Renal cortical epithelial cell (primary cell): Measurements from ENCODE around the gene MARCHF9. TPM values are rescaled to one million over a fixed set of nuclear protein-coding genes. Genes with fewer than 3 reads are reported as not detected.

Experiments used
- DNase-seq: peaks from one replicate; pipeline ENCODE4 v3.0.0-alpha.2; 2011; ENCODE audit warnings: low read depth
- total RNA-seq: library from RNA; depleted of rRNA; stranded (reverse); fragments of >200 nt; gene quantifications from 2 replicates; pipeline ENCODE4 v1.2.3, GENCODE V29; 2014

MARCHF9 gene
- total RNA-seq, 1 donor from 2014 or later = 8.5 TPM

GRCh38 chr12:57753756-57754337, 1.1 kb upstream of the MARCHF9 start:
- DNase-seq = no peak

DNA sequence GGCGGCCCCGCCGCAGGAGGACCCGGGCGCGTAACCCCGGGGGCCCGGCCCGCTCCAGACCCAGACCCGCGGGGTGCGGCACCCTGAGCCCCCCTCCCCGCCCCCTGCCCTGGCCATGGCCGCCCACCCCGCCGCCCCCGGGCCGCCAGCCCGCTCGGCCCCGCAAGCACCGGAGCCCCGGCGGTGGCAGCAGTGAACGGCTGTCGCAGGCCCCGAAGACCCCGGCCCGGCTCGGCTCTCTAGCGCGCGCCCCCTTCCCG, 221 bp downstream of the MARCHF9 start:
- DNase-seq = no peak

DNA sequence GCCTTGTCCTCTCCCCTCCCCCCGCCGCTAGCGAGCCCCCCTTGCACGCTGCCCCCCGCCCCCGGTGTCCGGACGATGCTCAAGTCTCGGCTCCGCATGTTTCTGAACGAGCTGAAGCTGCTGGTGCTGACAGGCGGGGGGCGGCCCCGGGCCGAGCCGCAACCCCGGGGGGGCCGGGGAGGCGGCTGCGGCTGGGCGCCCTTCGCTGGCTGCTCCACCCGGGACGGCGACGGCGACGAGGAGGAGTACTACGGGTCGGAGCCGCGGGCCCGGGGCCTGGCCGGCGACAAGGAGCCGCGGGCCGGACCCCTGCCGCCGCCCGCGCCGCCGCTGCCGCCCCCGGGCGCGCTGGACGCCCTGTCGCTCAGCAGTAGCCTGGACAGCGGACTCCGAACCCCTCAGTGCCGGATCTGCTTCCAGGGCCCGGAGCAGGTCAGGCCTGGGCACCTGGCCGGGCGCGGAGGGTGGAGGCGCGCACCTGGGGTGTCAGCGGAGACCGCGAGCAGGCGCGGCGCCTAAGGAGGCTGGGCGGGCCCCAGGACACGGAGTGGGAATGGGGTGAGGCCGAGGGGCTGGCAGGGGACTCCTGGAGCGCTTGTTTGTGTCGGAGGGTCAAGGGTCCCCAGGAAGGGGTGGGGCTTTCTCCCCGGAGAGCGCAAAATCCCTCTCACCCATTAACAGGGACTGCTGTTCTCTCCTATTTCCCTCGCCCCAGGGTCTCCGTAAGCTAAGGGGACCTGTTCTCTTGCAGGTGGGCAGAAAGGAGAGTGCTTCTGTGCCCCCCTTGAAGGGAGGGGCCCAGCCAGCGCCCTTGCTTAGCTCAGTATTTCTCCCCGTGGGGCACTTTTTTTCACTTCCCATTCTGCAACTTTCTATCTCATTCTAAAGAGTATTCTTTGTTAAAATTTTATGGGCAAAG, 810 bp downstream of the MARCHF9 start:
- no peak for DNase-seq

DNA sequence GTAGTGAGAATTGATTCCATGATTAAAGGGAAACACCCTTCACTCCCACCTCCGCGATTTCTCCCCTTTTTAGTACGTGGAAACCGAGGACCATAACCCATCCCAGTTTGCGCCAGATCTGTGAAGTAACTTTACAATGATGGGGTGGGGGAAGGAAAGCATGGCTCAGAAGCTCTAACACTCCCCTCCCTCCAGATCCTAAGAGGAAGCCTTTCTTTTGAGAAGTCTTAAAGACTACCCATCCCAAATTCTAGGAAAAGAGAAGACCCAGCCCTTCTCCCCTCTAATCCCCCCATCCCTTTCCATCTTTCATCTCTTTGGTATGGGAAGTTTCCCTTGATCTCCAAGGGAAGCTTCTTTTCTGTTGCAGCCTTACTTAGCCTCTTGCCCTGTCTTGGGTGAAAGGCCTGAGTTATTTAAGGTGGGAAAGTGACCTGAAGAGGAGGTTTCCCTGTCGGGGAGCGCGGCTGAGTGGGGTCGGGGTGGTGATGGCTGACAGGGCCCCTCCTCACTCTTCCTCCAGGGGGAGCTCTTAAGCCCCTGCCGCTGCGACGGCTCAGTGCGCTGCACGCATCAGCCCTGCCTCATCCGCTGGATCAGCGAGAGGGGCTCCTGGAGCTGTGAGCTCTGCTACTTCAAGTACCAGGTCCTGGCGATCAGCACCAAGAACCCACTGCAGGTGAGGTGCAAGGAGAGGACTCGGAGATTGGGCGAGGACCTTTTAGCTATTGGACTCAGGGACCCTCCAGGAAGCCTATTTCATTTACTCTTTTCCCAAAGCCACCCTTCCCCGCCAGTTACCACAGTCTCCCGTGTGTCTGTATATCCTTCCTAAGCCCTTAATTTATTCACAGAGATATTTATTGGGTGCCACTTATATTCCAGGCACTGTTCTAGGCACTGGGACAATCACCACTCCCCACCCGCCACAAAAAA, 1.8 kb downstream of the MARCHF9 start:
- DNase-seq = no peak

DNA sequence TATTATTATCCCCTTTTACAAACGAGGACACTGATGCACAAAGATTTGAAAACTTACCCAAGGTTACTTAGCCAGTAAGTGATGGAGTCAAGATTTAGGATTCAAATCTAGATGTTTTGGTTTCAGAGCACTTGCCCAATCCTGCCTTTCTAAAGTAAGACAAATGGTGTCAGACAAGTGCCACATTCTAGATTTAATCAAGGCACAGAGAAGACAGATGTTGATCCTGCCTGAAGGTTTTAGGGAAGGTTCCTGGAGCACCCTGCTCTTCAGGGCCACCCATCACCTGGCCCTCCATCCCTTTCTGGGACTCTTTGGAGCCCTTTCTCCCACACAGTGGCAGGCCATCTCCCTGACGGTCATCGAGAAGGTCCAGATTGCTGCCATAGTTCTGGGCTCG, 2.9 kb downstream of the MARCHF9 start:
- DNase-seq = no peak

GRCh38 chr12:57758552-57759359, 3.9 kb downstream of the MARCHF9 start:
- DNase-seq = no peak

DNA sequence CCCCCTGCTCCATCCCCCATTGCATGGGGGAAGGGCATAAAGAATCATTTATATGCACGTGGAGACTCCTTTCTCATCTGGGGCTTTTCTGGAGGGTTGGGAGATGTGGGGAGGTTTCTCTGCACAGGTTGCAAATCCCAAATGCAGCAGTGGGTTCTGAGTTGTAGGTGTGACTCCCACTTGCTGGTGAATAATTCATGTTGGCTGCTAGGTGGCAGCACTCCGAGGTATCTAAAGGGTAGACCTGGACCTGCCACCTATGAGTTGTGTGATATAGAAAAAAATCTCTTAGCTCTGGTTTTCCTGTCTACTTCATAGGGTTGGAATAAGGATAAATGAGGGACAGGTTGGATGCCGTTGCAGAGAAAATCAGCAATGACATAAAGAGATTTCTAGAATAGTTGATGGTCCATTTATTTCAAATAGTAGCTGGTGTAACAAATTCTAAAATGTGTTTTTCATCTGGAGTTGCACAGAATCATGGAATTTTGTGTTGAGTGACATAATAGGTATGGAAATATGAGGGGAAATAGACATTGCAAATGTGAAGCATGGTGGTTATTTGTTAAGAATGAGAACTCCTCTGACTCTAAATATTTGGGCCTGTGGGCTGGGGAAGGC, 4.6 kb downstream of the MARCHF9 start:
- DNase-seq = peak; percentile 36

DNA sequence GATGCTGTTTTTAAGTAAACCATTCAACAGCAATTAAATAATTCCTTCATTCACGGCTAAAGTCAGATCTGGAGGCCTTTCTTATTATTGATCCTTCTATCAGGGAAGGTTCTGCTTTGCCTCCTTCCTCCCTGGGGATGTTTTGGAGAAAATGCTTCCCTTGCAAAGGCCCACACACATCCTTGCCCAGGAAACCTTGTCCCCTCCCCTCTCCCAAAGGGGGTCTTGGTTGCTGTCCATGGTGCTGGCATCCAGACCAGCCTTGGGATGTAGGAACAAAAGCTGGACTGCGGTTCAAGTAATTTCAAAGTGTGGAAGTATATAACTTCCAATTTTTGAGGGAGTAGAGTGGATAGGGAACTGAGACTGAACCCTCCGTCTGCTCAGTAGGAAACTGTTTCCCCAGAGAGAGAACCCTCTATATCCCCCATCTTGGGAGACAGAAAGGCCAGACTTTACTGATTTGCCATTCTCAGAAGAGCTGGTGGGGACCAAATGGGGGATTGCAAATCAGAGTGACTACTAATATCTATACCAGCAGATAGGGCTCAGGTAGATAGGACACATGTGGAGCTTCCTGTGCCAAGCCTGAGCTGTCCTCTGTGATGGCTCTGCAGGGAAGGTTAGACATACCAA, 5.6 kb downstream of the MARCHF9 start:
- no peak for DNase-seq

GRCh38 chr12:57761391-57761998, 6.6 kb downstream of the MARCHF9 start:
- no peak for DNase-seq

DNA sequence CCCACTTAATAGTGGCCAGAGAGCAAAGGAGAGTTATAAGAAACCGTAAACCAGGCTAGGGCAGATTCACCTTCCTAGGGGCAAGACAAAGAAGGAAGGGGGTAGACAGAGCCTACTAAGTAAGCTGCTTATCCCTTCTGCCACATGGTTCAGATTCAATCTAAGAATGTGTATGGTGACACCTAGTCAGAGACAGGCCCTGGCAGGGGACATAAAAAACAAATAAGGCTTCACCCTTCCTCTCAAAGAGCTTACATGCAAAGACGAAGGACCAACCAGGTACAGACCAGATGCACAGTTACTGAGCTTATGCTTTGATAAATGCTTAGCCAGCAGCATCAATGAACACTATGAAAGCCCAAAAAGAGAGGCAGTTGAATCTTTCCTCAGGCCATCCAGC, 7.6 kb downstream of the MARCHF9 start:
- DNase-seq = no peak

DNA sequence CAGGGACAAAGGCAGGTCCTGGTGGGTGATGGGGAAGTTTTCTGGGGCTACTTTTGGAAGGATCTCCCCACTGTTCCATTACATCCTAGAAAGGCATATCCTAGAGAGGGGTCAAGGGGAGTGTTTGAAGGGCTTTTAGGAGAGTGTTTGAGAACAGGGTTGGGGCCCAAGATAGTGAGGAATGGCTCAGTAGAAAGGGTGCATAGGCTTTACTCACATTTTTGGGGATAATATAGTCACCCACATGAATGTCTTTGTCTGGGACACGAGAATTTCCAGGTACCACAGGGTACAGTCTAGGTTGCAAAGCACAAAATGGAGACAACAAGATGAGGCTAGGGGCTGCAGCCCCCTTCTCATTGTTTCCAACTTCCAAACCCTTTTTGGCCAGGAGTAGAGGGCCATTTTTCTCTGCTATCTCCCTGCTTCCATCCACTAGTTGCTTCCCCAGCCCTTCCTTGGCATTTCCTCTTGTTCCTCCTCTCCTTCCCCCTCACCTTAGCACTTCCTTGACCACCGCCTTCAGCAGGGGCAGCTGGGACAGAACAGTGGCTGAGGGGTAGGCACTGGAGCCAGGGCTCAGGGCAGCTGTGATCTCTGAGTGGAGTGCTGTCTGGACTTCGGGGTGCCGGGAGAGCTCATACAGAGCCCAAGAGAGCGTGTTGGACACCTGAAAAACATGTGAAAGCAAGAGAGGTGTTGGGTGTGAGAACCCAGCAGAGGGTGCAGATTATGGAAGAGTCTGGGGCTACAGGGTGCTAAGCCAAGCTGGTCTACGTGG, 9.2 kb downstream of the MARCHF9 start:
- DNase-seq = no peak

DNA sequence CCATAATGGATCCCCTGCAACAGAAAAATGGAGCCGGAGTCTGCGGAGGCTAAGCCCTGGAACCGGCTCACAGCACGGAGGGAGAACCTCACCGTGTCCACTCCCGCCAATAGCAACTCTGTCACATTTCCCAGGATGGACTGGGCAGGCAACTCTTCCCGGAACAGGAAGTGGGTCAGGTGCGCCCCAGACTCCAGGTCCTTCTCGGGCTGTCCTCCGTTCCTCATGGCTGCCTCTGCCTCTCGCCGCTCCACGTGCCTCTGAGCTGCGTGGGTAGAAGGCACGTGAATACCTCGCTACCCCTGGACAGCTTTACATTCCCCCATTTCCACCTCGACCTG, 9.7 kb downstream of the MARCHF9 start:
- no peak for DNase-seq

GRCh38 chr12:57765003-57765697, 10.2 kb downstream of the MARCHF9 start:
- no peak for DNase-seq

- no peak for DNase-seq
Measured at GRCh38 chr12:57765698-57766463, 11.0 kb downstream of the MARCHF9 start.

DNA sequence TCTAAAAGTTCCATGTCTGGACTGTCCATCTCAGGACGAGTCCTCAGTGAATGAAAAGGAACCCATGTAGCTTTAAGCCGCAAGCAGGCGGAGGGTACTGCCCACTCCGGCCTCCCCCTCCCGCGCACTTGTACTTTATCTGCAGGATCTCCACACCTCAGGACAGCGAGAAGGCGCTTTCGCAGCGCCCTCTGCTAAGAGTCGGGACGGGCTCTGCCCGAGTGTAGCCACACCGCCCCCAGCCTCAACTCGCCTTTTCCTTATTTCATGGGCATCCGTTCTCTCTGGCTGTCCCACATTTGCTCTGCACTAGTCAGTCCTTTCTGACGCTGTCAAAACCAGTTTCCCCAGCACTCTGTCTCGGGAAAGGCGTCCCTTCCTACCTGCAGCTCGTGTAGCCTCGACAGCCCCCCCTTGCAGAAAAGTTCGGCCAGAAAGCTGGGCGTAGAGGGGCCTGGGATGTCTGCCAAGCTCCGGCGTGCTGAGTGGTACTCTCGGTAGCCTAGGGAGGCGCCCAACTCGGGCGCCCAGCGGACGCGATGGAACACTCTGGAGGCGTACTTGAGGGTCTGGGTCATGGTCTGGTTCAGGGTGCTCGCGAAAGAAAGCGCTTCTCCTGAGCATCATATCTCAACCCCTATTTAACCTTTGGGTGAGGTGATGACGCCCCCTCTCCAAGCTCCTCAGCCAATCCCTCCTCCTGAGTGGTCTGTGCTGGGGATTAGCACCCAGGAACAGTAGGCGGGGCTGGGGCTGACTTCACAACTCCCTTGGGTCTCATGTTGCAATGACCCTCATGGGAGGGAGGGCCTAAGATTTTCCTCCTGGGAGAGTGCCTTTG, 11.8 kb downstream of the MARCHF9 start, which contains the start of gene CYP27B1:
Gene CYP27B1, minus strand, starts transcription at position 615 of the 841 bp plus-strand sequence. Its CDS starts 37 bp downstream, at position 578.
- DNase-seq = peak; percentile 43

DNA sequence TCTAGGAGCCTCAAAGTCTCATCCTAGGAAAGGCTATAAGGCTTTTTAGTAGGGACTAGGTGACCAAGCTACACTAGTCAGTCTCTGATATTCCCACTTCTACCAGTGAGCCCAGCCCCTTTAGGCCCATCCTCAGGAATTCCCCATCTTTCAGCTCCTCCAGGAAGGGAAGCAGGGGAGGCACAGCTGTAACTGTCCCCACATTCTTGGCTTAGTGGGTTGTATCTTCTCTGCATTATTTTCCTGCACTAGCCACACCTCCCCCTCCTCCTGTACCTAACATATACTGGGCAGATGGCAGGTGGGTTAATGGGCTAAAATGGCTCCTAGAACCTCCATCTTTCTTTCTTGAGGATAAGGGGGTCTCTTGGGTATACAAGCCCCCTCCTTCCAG, 12.4 kb downstream of the MARCHF9 start:
- no peak for DNase-seq

- no peak for DNase-seq
Measured at GRCh38 chr12:57767876-57768275, 13.0 kb downstream of the MARCHF9 start.
